Caco-2 (cell line): Measurements from ENCODE around the gene NRDC. TPM values are rescaled to one million over a fixed set of nuclear protein-coding genes. Genes with fewer than 3 reads are reported as not detected.

ENCODE experiments used
- BruUV-seq: library from RNA; stranded (reverse); fragments of 400-500 nt; replicated peaks from 2 replicates; lab custom pipeline; 2021; lab: Mats Ljungman, UMichigan
- CTCF ChIA-PET: fragments of 300-600 bp; sonication (Branson Sonifier 250); formaldehyde crosslinking; loops from one replicate; lab custom pipeline; 2022; ENCODE audit warnings: antibody characterized with exemption; lab: Charles Lee
- POLR2A ChIA-PET: fragments of 300-600 bp; sonication (Branson Sonifier 250); formaldehyde crosslinking; loops from one replicate; lab custom pipeline; 2022; ENCODE audit warnings: antibody characterized with exemption; lab: Charles Lee
- DNase-seq, 2 experiments: peaks; one replicate each; pipeline versions ENCODE4 v3.0.0 to v3.0.0-alpha.2; 2020 to 2022
- H3K27me3 ChIP-seq: replicated peaks from 2 replicates; pipeline ENCODE4 v1.6.0; 2011; ENCODE audit warnings: low read length; ENCODE audit not compliant: control insufficient read depth, insufficient read depth
- H3K36me3 ChIP-seq: 2 replicates; pipeline ENCODE4 v1.5.1; 2011; ENCODE audit warnings: low read length; ENCODE audit not compliant: control insufficient read depth, insufficient read depth
- H3K4me1 ChIP-seq: fragments of 250-450 bp; sonication (Bioruptor Pico); 2 replicates; pipeline ENCODE4 v1.5.1; 2020; ENCODE audit warnings: mild to moderate bottlenecking
- H3K4me3 ChIP-seq: 2 replicates; pipeline ENCODE4 v1.5.1; 2011; ENCODE audit warnings: low read depth, mild to moderate bottlenecking, control low read depth, low read length
- H3K9me3 ChIP-seq: fragments of 250-450 bp; sonication (Bioruptor Pico); 2 replicates; pipeline ENCODE4 v1.5.1; 2020; ENCODE audit warnings: mild to moderate bottlenecking, moderate library complexity
- H3K27ac Mint-ChIP-seq: one replicate; pipeline ENCODE4 v1.8.0; 2022; ENCODE audit warnings: mixed read lengths; ENCODE audit not compliant: unreplicated experiment
- H3K27me3 Mint-ChIP-seq: one replicate; pipeline ENCODE4 v1.8.0; 2022; ENCODE audit warnings: mixed read lengths; ENCODE audit not compliant: insufficient read depth, unreplicated experiment
- H3K36me3 Mint-ChIP-seq: one replicate; pipeline ENCODE4 v1.8.0; 2022; ENCODE audit warnings: mild to moderate bottlenecking, mixed read lengths; ENCODE audit not compliant: insufficient read depth, unreplicated experiment
- H3K4me1 Mint-ChIP-seq: one replicate; pipeline ENCODE4 v1.8.0; 2022; ENCODE audit warnings: low read depth, mixed read lengths; ENCODE audit not compliant: unreplicated experiment
- H3K4me3 Mint-ChIP-seq: one replicate; pipeline ENCODE4 v1.8.0; 2022; ENCODE audit warnings: mild to moderate bottlenecking, moderate library complexity, mixed read lengths; ENCODE audit not compliant: unreplicated experiment
- H3K9me3 Mint-ChIP-seq: one replicate; pipeline ENCODE4 v1.8.0; 2022; ENCODE audit warnings: mixed read lengths; ENCODE audit not compliant: unreplicated experiment
- intact Hi-C: fragments of 100-400 bp; cut with micrococcal nuclease; formaldehyde crosslinking; loops from one replicate; pipeline ENCODE4 v1.10.0; 2022; ENCODE audit not compliant: unreplicated experiment
- total RNA-seq: library from RNA; stranded (reverse); gene quantifications from 2 replicates; pipeline ENCODE4 v1.2.3, GENCODE V29; 2022
- TF ChIP-seq, protein P1 (sequence below), 2 experiments: fragments of 200-600 bp in 1 of 2; IDR thresholded peaks; 1 replicate in 1 of 2; 2 replicates in 1 of 2; pipeline versions ENCODE4 v1.5.1 to v1.8.0; 2011 to 2022; ENCODE audit warnings: antibody characterized with exemption in 1 of 2, control low read depth in 1 of 2, inconsistent platforms in 1 of 2, low read depth in 1 of 2, low read length in 1 of 2, mild to moderate bottlenecking in 1 of 2, moderate library complexity in 1 of 2; ENCODE audit not compliant: insufficient read depth in 1 of 2, severe bottlenecking in 1 of 2, unreplicated experiment in 1 of 2

Gene NRDC
- total RNA-seq, 1 experiment from 2014 or later: 109 TPM

DNA sequence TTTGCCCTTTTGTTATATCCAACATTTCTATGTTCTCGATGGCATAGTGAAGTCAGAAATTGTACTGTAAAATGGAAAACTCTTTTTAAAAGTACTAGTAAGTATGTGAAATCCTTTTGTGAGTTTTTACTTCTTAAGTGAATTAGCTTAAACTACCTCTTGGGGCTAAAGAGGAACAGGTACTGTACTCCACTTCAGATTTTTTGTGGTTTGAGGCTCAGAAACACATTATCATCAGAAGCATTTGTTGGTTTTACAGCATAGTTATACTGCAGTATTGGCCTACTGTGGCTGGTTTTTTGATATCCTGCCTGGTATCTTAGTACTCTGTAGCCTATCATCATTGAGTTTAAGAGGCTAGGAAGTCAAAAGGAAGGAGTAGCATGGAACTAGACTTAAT is 117.2 kb downstream of the NRDC start:
- POLR2A ChIA-PET: no interaction called here
- intact Hi-C loops: loop anchor here (10.0 kb wide), 1 partner anchor 317 kb away; no protein-coding TSS in a partner anchor
- Histone ChIP-seq H3K9me3 (no peaks in the 10 kb centered on the region), H3K27me3 (no peaks in the 10 kb centered on the region), H3K4me3 (no peak overlapping the region), H3K36me3 (no peaks in the 10 kb centered on the region), H3K4me1 (no peaks in the 10 kb centered on the region)
- no TSS peak for BruUV-seq
- no peak for DNase-seq
- Mint-ChIP-seq H3K27ac (no peak overlapping the region), H3K4me3 (no peak overlapping the region), H3K36me3 (peaks cover 16% of the 10 kb centered on the region), H3K9me3 (no peaks in the 10 kb centered on the region), H3K27me3 (no peaks in the 10 kb centered on the region), H3K4me1 (no peaks in the 10 kb centered on the region)
- TF ChIP-seq, protein P1, sequence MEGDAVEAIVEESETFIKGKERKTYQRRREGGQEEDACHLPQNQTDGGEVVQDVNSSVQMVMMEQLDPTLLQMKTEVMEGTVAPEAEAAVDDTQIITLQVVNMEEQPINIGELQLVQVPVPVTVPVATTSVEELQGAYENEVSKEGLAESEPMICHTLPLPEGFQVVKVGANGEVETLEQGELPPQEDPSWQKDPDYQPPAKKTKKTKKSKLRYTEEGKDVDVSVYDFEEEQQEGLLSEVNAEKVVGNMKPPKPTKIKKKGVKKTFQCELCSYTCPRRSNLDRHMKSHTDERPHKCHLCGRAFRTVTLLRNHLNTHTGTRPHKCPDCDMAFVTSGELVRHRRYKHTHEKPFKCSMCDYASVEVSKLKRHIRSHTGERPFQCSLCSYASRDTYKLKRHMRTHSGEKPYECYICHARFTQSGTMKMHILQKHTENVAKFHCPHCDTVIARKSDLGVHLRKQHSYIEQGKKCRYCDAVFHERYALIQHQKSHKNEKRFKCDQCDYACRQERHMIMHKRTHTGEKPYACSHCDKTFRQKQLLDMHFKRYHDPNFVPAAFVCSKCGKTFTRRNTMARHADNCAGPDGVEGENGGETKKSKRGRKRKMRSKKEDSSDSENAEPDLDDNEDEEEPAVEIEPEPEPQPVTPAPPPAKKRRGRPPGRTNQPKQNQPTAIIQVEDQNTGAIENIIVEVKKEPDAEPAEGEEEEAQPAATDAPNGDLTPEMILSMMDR (IDR thresholded peaks at IDR 0.05; ENCODE audit: insufficient read depth in 1 of 2, low read depth in 1 of 2, low read length in 1 of 2, severe bottlenecking in 1 of 2, unreplicated experiment in 1 of 2): no peak
- CTCF ChIA-PET: no interaction called here

DNA sequence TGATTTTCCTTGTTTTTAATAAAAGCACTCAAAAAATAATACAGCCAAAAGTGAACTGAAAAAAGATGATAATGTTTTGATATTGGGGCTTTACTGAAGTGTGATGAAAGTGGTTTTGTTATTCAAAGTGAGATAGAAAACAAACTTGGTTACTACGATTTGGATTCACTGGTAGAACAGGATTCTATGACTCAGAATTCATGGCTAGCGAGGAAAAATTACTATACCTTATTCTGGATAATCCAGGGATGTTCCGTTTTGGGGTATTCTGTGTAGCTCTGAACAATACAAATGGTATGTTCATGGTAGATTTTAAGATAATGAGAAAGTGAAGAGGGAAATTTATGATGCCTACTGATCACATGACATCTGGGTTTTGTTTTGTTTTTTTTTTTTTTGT is 117.7 kb downstream of the NRDC start:
- Histone ChIP-seq H3K9me3 (no peaks in the 10 kb centered on the region; the same call in 1 of the 2 replicates), H3K4me3 (no peak overlapping the region), H3K36me3 (no peaks in the 10 kb centered on the region), H3K27me3 (no peaks in the 10 kb centered on the region), H3K4me1 (no peaks in the 10 kb centered on the region)
- Mint-ChIP-seq H3K9me3 (no peaks in the 10 kb centered on the region), H3K36me3 (peaks cover 18% of the 10 kb centered on the region), H3K27me3 (no peaks in the 10 kb centered on the region), H3K27ac (no peak overlapping the region), H3K4me1 (no peaks in the 10 kb centered on the region), H3K4me3 (no peak overlapping the region)
- ChIA-PET POLR2A (no interaction called here), CTCF (no interaction called here)
- no peak for DNase-seq
- intact Hi-C loops: loop anchor here (10.0 kb wide), 1 partner anchor 316 kb away; no protein-coding TSS in a partner anchor
- BruUV-seq: no TSS peak
- TF ChIP-seq, protein P1 (IDR thresholded peaks at IDR 0.05; ENCODE audit: insufficient read depth in 1 of 2, low read depth in 1 of 2, low read length in 1 of 2, severe bottlenecking in 1 of 2, unreplicated experiment in 1 of 2): no peak

DNA sequence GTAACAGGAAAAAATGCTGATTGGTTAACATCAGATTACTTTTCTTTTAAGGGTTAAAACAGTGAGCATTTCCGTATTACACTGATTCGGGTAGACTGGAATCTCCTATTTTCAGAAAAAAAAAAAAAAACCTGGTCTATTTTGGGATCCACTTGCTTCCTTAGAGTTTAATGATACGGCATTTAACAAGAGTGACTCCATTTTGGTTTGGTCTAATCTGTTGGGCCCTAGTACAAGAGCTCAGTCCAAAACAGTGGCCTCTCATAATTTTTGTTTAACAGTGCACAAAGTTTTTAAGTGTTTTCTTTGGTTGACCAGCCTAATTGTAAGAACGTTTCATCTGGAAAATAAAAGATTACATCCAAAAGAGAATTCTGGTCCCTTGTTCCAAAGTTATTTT is 120.2 kb downstream of the NRDC start:
- H3K9me3 Mint-ChIP-seq: no peaks in the 10 kb centered on the region
- H3K36me3 Mint-ChIP-seq: peaks cover 26% of the 10 kb centered on the region
- ChIA-PET CTCF (no interaction called here), POLR2A (no interaction called here)
- BruUV-seq: no TSS peak
- no peaks in the 10 kb centered on the region for H3K27me3 Mint-ChIP-seq
- H3K4me3 ChIP-seq: no peak overlapping the region
- no peaks in the 10 kb centered on the region for H3K4me1 Mint-ChIP-seq
- no peak for DNase-seq
- no peak overlapping the region for H3K27ac Mint-ChIP-seq
- TF ChIP-seq, protein P1 (IDR thresholded peaks at IDR 0.05; ENCODE audit: insufficient read depth in 1 of 2, low read depth in 1 of 2, low read length in 1 of 2, severe bottlenecking in 1 of 2, unreplicated experiment in 1 of 2): no peak
- H3K4me1 ChIP-seq: no peaks in the 10 kb centered on the region
- no peaks in the 10 kb centered on the region; the same call in 1 of the 2 replicates for H3K36me3 ChIP-seq
- no peak overlapping the region for H3K4me3 Mint-ChIP-seq
- intact Hi-C loops: no loop called here
- no peaks in the 10 kb centered on the region; the same call in 1 of the 2 replicates for H3K9me3 ChIP-seq
- H3K27me3 ChIP-seq: no peaks in the 10 kb centered on the region
